Loucy (cell line): Measurements from ENCODE around the gene SLC39A11.

ENCODE experiments used
- EZH2phosphoT487 ChIP-seq: fragments of 200-600 bp; IDR thresholded peaks from 2 replicates; pipeline ENCODE4 v1.6.1; 2018; ENCODE audit warnings: antibody characterized with exemption, mild to moderate bottlenecking, moderate library complexity, borderline replicate concordance
- TF ChIP-seq, protein P1 (sequence below): fragments of 200-600 bp; sonication (generic); conservative IDR thresholded peaks from 2 replicates; pipeline ENCODE4 v1.5.1; 2014; ENCODE audit warnings: mild to moderate bottlenecking, antibody characterized with exemption, low read length

DNA sequence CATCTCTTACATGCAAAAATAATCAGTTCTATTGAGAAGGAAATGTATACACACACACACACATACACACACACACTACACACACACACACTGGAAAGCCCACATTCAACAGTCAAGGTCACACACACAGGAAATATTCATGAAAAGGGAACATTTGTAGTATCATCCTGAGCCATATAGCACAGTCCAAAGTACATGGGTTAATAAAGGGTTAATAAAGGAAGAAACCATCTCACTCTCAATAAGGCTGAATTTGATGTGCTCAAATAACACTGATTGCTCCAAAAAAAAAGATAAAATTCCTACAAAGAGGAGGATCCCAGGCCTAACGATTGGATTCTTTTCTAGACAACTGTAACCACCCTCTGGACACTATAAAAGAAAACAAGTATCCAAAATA is 164.7 kb downstream of the SLC39A11 start:
- no peak for TF ChIP-seq EZH2phosphoT487
- TF ChIP-seq, protein P1, sequence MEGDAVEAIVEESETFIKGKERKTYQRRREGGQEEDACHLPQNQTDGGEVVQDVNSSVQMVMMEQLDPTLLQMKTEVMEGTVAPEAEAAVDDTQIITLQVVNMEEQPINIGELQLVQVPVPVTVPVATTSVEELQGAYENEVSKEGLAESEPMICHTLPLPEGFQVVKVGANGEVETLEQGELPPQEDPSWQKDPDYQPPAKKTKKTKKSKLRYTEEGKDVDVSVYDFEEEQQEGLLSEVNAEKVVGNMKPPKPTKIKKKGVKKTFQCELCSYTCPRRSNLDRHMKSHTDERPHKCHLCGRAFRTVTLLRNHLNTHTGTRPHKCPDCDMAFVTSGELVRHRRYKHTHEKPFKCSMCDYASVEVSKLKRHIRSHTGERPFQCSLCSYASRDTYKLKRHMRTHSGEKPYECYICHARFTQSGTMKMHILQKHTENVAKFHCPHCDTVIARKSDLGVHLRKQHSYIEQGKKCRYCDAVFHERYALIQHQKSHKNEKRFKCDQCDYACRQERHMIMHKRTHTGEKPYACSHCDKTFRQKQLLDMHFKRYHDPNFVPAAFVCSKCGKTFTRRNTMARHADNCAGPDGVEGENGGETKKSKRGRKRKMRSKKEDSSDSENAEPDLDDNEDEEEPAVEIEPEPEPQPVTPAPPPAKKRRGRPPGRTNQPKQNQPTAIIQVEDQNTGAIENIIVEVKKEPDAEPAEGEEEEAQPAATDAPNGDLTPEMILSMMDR, result no peak
